Measurements from ENCODE around the gene ZNF563. TPM values are rescaled to one million over a fixed set of nuclear protein-coding genes. Genes with fewer than 3 reads are reported as not detected.

ZNF563 gene
- total RNA-seq, 1 donor from 2014 or later: 4.5 TPM

DNA sequence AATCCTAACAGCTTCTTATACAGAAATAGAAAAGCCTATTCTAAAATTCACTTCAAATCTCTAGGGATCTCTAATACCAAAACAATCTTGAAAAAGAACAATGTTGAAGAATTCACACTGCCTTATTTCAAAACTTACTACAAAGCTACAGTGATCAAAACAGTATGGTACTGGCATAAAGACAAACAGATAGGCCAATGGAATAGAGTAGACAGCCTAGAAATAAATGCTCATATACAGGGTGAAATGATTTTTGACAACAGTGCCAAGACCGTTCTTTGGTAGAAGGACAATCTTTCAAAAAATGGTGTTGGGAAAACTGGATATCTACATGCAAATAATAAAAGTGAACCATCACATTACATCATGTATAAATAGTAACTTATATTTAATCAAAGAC is 11.8 kb upstream of the ZNF563 start:
- intact Hi-C loops (cut with micrococcal nuclease): no loop called here
- no peaks in the 10 kb centered on the region for H3K27me3 ChIP-seq (ENCODE audit: low read depth)
- DNase-seq: no peak
- no peak for TF ChIP-seq CTCF (IDR thresholded peaks at IDR 0.05; ENCODE audit: borderline replicate concordance)
- H3K4me1 ChIP-seq: no peaks in the 10 kb centered on the region
- peaks cover 48% of the 10 kb centered on the region for H3K36me3 ChIP-seq
- H3K9me3 ChIP-seq (replicated peaks): peaks cover 85% of the 10 kb centered on the region
- H3K4me3 ChIP-seq: no peak overlapping the region
- H3K27ac ChIP-seq (replicated peaks): no peak overlapping the region

- intact Hi-C loops (cut with micrococcal nuclease): no loop called here
Measured at GRCh38 chr19:12331211-12331941, 2.1 kb downstream of the ZNF563 start.

DNA sequence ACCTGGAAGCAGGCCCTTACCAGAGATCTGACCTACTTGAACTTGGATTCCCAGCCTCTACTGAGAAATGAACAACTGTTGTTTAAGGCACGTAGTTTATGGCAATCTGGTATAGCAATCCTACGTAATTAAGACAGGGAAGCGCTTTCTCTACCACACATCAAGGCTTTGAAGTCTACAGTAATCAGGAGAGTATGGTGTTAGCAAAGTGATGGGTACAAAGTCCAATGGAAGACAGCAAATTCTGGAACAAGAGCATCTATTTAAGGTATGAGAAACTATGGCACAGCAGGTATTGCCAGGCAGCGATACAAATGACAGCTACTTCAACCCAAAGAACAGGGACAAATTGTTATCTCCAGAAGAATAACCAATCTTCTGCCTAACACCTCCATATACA is 3.1 kb downstream of the ZNF563 start:
- Histone ChIP-seq H3K4me3 (no peak overlapping the region), H3K27ac (replicated peaks) (peak overlapping the region; percentile 95), H3K36me3 (no peaks in the 10 kb centered on the region), H3K27me3 (ENCODE audit: low read depth) (no peaks in the 10 kb centered on the region), H3K4me1 (peaks cover 46% of the 10 kb centered on the region), H3K9me3 (replicated peaks) (no peaks in the 10 kb centered on the region)
- no peak for TF ChIP-seq CTCF (IDR thresholded peaks at IDR 0.05; ENCODE audit: borderline replicate concordance)
- intact Hi-C loops (cut with micrococcal nuclease): no loop called here
- DNase-seq: no peak

More at GRCh38 chr19:12331211-12331941, 2.1 kb downstream of the ZNF563 start:
- Histone ChIP-seq H3K36me3 (no peaks in the 10 kb centered on the region), H3K9me3 (replicated peaks) (no peaks in the 10 kb centered on the region), H3K4me3 (peak overlapping the region; percentile 90), H3K27ac (replicated peaks) (peak overlapping the region; percentile 95), H3K4me1 (peaks cover 46% of the 10 kb centered on the region), H3K27me3 (ENCODE audit: low read depth) (no peaks in the 10 kb centered on the region)
- no peak for TF ChIP-seq CTCF (IDR thresholded peaks at IDR 0.05; ENCODE audit: borderline replicate concordance)
- DNase-seq: no peak

DNA sequence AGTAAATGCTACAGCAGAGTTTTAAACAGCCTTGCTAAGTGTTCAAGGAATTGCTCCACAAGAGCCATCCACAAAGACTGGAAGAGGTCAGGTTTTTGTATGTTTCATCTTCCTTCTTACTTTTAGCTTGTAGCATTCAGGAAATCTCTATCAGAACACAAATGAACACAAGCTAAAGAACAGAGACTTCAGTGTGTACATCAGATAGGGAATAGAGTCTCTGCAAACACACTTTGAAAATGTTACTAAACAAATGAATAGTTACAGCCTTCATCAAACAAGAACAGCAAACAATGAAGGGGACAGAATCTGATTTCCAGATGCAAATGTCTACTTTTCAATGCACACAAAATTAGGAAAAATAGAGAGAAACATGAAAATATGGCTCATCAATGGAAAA is 7.7 kb downstream of the ZNF563 start:
- H3K9me3 ChIP-seq (replicated peaks): peaks cover 10% of the 10 kb centered on the region
- no peak overlapping the region for H3K27ac ChIP-seq (replicated peaks)
- H3K27me3 ChIP-seq (ENCODE audit: low read depth): no peaks in the 10 kb centered on the region
- H3K4me1 ChIP-seq: peaks cover 13% of the 10 kb centered on the region
- peaks cover 40% of the 10 kb centered on the region for H3K36me3 ChIP-seq
- DNase-seq: no peak
- no peak overlapping the region for H3K4me3 ChIP-seq
- intact Hi-C loops (cut with micrococcal nuclease): no loop called here
- TF ChIP-seq CTCF (IDR thresholded peaks at IDR 0.05; ENCODE audit: borderline replicate concordance): no peak

DNA sequence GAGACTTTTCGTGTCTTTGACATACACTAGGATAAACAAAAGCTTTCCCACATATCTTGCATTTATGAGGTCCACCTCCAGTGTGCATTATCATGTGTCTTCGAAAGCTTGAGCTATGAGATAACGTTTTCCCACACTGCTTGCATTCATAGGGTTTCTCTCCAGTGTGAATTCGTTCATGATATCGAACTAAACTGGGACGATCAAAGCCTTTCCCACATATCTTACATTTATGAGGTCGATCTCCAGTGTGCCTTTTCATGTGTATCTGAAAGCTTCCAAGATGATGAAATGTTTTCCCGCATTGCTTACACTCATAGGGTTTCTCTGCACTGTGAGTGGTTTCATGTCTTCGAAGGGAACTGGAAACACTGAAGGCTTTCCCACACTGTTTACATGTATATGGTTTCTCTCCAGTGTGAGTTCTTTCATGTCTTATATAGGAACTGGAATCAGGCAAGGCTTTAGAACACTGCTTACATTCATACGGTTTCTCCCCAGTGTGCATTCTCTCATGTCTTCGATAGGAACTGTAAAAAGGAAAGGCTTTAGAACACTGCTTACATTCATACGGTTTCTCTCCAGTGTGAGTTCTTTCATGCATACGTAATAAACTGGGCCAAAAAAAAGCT is 14.5 kb downstream of the ZNF563 start:
- no peak for TF ChIP-seq CTCF (IDR thresholded peaks at IDR 0.05; ENCODE audit: borderline replicate concordance)
- Histone ChIP-seq H3K27ac (replicated peaks) (no peak overlapping the region), H3K27me3 (ENCODE audit: low read depth) (no peaks in the 10 kb centered on the region), H3K4me1 (no peaks in the 10 kb centered on the region), H3K9me3 (replicated peaks) (peaks cover 29% of the 10 kb centered on the region), H3K36me3 (peaks cover 66% of the 10 kb centered on the region), H3K4me3 (no peak overlapping the region)
- no peak for DNase-seq
- intact Hi-C loops (cut with micrococcal nuclease): no loop called here
